Panc1 (cell line): ENCODE results near the gene FRMD7. TPM values are rescaled to one million over a fixed set of nuclear protein-coding genes. Genes with fewer than 3 reads are reported as not detected.

Source experiments
- ATAC-seq: fragments of 200-7000 bp; cut with Tn5 transposase; 2 replicates; pipeline ENCODE4 v1.9.1; 2020; ENCODE audit warnings: mild to moderate bottlenecking, moderate library complexity
- BruUV-seq: library from RNA; stranded (reverse); fragments of 400-500 nt; replicated peaks from 2 replicates; lab custom pipeline; 2021; lab: Mats Ljungman, UMichigan
- CTCF ChIA-PET: fragments of 300-600 bp; sonication (Branson Sonifier 250); formaldehyde crosslinking; loops from one replicate; lab custom pipeline; 2022; ENCODE audit warnings: antibody characterized with exemption; lab: Charles Lee
- POLR2A ChIA-PET: fragments of 300-600 bp; sonication (Branson Sonifier 250); formaldehyde crosslinking; loops from one replicate; lab custom pipeline; 2022; ENCODE audit warnings: antibody characterized with exemption; lab: Charles Lee
- DNase-seq: peaks from one replicate; pipeline ENCODE4 v3.0.0-alpha.2; 2010; ENCODE audit warnings: low read depth, low spot score
- H3K27ac ChIP-seq: 2 replicates; pipeline ENCODE4 v1.5.1; 2011; ENCODE audit warnings: mild to moderate bottlenecking, low read length, inconsistent platforms
- H3K27me3 ChIP-seq: fragments of 200-500 bp; sonication (Bioruptor generic); 2 replicates; pipeline ENCODE4 v1.6.0; 2014; ENCODE audit warnings: low read length, inconsistent platforms; ENCODE audit not compliant: control insufficient read depth, insufficient read depth
- H3K36me3 ChIP-seq: fragments of 200-500 bp; sonication (Bioruptor generic); 2 replicates; pipeline ENCODE4 v1.5.1; 2014; ENCODE audit warnings: inconsistent platforms, mild to moderate bottlenecking, low read length, moderate library complexity; ENCODE audit not compliant: control insufficient read depth, insufficient read depth
- H3K4me1 ChIP-seq: 2 replicates; pipeline ENCODE4 v1.5.1; 2011; ENCODE audit warnings: inconsistent platforms, mild to moderate bottlenecking, low read length, moderate library complexity; ENCODE audit not compliant: control insufficient read depth, insufficient read depth
- H3K4me3 ChIP-seq, 2 experiments: 2 replicates each; pipeline ENCODE4 v1.5.1; 2011 to 2012; ENCODE audit warnings: low read depth in 2 of 2, low read length in 2 of 2, mild to moderate bottlenecking in 2 of 2, inconsistent platforms in 1 of 2, moderate library complexity in 1 of 2
- H3K9me3 ChIP-seq: fragments of 200-500 bp; sonication (Bioruptor generic); 2 replicates; pipeline ENCODE4 v1.5.1; 2014; ENCODE audit warnings: low read depth, mild to moderate bottlenecking, inconsistent platforms, low read length, moderate library complexity; ENCODE audit not compliant: control insufficient read depth, insufficient read depth
- CTCF ChIP-seq: fragments of 450-650 bp; IDR thresholded peaks from 2 replicates; pipeline ENCODE4 v1.5.1; 2017; ENCODE audit warnings: mild to moderate bottlenecking
- POLR2AphosphoS5 ChIP-seq: IDR thresholded peaks from 2 replicates; pipeline ENCODE4 v1.6.1; 2012; ENCODE audit warnings: mild to moderate bottlenecking, low read depth, low read length, moderate library complexity
- REST ChIP-seq, 2 experiments: IDR thresholded peaks; 2 replicates each; pipeline ENCODE4 v1.6.1; 2011 to 2012; ENCODE audit warnings: low read depth in 2 of 2, control low read depth in 1 of 2, low read length in 1 of 2, mild to moderate bottlenecking in 1 of 2, moderate library complexity in 1 of 2; ENCODE audit not compliant: insufficient read depth in 1 of 2
- SIN3A ChIP-seq: IDR thresholded peaks from 2 replicates; pipeline ENCODE4 v1.6.1; 2012; ENCODE audit warnings: low read depth, mild to moderate bottlenecking, low read length, moderate library complexity, borderline replicate concordance; ENCODE audit not compliant: insufficient read depth
- TCF7L2 ChIP-seq: IDR thresholded peaks from 2 replicates; pipeline ENCODE4 v1.6.1; 2011; ENCODE audit warnings: mild to moderate bottlenecking, low read depth, low read length, inconsistent platforms
- in situ Hi-C: cut with HindIII; loops from 2 replicates; pipeline ENCODE4 v1.10.0; 2016; ENCODE audit warnings: low sequenced_read_pairs, low pct_unique_long_range_greater_than_20kb
- intact Hi-C: fragments of 100-400 bp; cut with micrococcal nuclease; formaldehyde crosslinking; loops from one replicate; pipeline ENCODE4 v1.10.0; 2022; ENCODE audit not compliant: unreplicated experiment
- total RNA-seq: library from RNA; stranded (reverse); gene quantifications from one replicate; pipeline ENCODE4 v1.2.1, GENCODE V29; 2021; ENCODE audit not compliant: unreplicated experiment

The FRMD7 gene
- total RNA-seq, 1 experiment from 2014 or later, result not detected

GRCh38 chrX:132107291-132107690 lies 20.5 kb downstream of the FRMD7 start:
- POLR2A ChIA-PET, result no interaction called here
- ATAC-seq, result no peak
- DNase-seq, result no peak
- H3K4me3 ChIP-seq, result no peak overlapping the region
- CTCF ChIA-PET, result no interaction called here
- H3K27me3 ChIP-seq, result peaks cover 9% of the 10 kb centered on the region; the same call in 1 of the 2 replicates
- no peak for TF ChIP-seq CTCF
- no peak for TF ChIP-seq TCF7L2
- no peak for TF ChIP-seq SIN3A
- no peak for TF ChIP-seq REST (IDR thresholded peaks at IDR 0.05; ENCODE audit: insufficient read depth in 1 of 2, low read depth in 2 of 2, low read length in 1 of 2)
- no peak for TF ChIP-seq POLR2AphosphoS5
- no peaks in the 10 kb centered on the region for H3K4me1 ChIP-seq
- BruUV-seq, result no TSS peak
- H3K36me3 ChIP-seq, result no peaks in the 10 kb centered on the region
- H3K9me3 ChIP-seq, result no peaks in the 10 kb centered on the region
- in situ Hi-C loops, result no loop called here
- no peak overlapping the region for H3K27ac ChIP-seq
- intact Hi-C loops, result no loop called here

GRCh38 chrX:132101799-132102198 lies 26.0 kb downstream of the FRMD7 start:
- ChIA-PET POLR2A (no interaction called here), CTCF (no interaction called here)
- Histone ChIP-seq H3K9me3 (no peaks in the 10 kb centered on the region), H3K27me3 (peaks cover 17% of the 10 kb centered on the region), H3K36me3 (no peaks in the 10 kb centered on the region), H3K4me3 (no peak overlapping the region), H3K4me1 (no peaks in the 10 kb centered on the region), H3K27ac (no peak overlapping the region)
- no peak for DNase-seq
- intact Hi-C loops, result no loop called here
- TF ChIP-seq POLR2AphosphoS5 (no peak), SIN3A (no peak), TCF7L2 (no peak), REST (IDR thresholded peaks at IDR 0.05; ENCODE audit: insufficient read depth in 1 of 2, low read depth in 2 of 2, low read length in 1 of 2) (no peak), CTCF (no peak)
- in situ Hi-C loops, result no loop called here
- BruUV-seq, result no TSS peak
- ATAC-seq, result no peak
